Measurements from ENCODE around the gene NUFIP1. TPM values are rescaled to one million over a fixed set of nuclear protein-coding genes. Genes with fewer than 3 reads are reported as not detected.

Gene NUFIP1
- total RNA-seq, 1 experiment from 2014 or later = 12.2 TPM

DNA sequence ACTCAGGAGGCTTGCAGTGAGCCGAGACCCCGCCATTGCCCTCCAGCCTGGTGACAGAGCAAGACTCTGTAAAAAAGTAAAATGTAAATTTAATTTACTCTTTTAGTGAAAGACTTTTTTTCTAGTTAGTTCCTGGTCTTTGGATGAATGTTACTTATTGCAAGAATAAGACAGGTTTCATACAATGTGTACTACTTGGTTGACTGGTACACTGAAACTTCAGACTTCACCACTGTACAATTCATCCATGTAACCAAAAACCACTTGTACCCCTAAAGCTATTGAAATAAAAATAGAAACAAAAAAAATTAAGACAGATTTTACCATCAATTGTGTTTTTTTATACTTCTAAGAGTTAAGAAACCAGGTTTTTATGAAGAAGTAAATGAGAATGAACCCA, 35.6 kb upstream of the NUFIP1 start:
- intact Hi-C loops (cut with micrococcal nuclease) = no loop called here
- Histone ChIP-seq H3K27me3 (ENCODE audit: insufficient read depth, low read length) (no peaks in the 10 kb centered on the region), H3K27ac (ENCODE audit: low read depth, low read length) (no peak overlapping the region), H3K79me2 (ENCODE audit: insufficient read depth, low read length) (no peaks in the 10 kb centered on the region), H3K4me3 (replicated peaks in 1 of 2; ENCODE audit: low read depth in 1 of 2, low read length in 2 of 2) (no peak overlapping the region), H3K9me2 (ENCODE audit: insufficient read depth) (no peaks in the 10 kb centered on the region), H3K9ac (ENCODE audit: low read length) (no peak overlapping the region), H3K9me3 (ENCODE audit: control insufficient read depth in 1 of 2, insufficient read depth in 1 of 2, low read depth in 1 of 2, low read length in 2 of 2) (no peaks in the 10 kb centered on the region), H4K20me1 (ENCODE audit: insufficient read depth) (no peaks in the 10 kb centered on the region), H3K4me1 (ENCODE audit: control insufficient read depth in 1 of 2, insufficient read depth in 2 of 2, low read length in 2 of 2) (no peaks in the 10 kb centered on the region), H3K4me2 (ENCODE audit: low read length) (no peak overlapping the region), H2AFZ (ENCODE audit: low read depth, low read length, poor library complexity, severe bottlenecking) (no peak overlapping the region), H3K36me3 (ENCODE audit: control insufficient read depth in 1 of 2, insufficient read depth in 2 of 2, low read length in 2 of 2) (peaks cover 0 to 14% of the 10 kb centered on the region in 2 experiments; a peak in 2 of 4 replicates)
- ChIA-PET POLR2A (no interaction called here), CTCF (no interaction called here), RAD21 (ENCODE audit: low non-redundant PET in 1 of 2, low total read pairs in 2 of 2, uncharacterized antibody in 2 of 2, unreplicated experiment in 2 of 2) (no interaction called here)
- TF ChIP-seq SRF (IDR thresholded peaks at IDR 0.05; ENCODE audit: low read depth) (no peak), ZNF274 (IDR thresholded peaks at IDR 0.05; ENCODE audit: low read depth, low read length) (no peak), RAD21 (IDR thresholded peaks at IDR 0.05; ENCODE audit: low read depth) (no peak), EZH2 (IDR thresholded peaks at IDR 0.05) (no peak), TCF7L2 (IDR thresholded peaks at IDR 0.05; ENCODE audit: borderline replicate concordance, extremely low read depth, insufficient read depth, insufficient read length) (no peak), EZH2phosphoT487 (IDR thresholded peaks at IDR 0.05; ENCODE audit: borderline replicate concordance) (no peak), SIN3A (IDR thresholded peaks at IDR 0.05; ENCODE audit: low read depth) (no peak), POLR2AphosphoS5 (IDR thresholded peaks at IDR 0.05; ENCODE audit: low read depth, low read length) (no peak), YY1 (IDR thresholded peaks at IDR 0.05; ENCODE audit: extremely low read depth, insufficient replicate concordance, low read depth, low read length) (no peak), ATF3 (IDR thresholded peaks at IDR 0.05) (no peak), CEBPB (IDR thresholded peaks at IDR 0.05; ENCODE audit: low read depth) (no peak), CBX3 (IDR thresholded peaks at IDR 0.05; ENCODE audit: low read depth) (no peak), REST (IDR thresholded peaks at IDR 0.05; ENCODE audit: low read depth) (no peak)
- TF ChIP-seq, protein P1, sequence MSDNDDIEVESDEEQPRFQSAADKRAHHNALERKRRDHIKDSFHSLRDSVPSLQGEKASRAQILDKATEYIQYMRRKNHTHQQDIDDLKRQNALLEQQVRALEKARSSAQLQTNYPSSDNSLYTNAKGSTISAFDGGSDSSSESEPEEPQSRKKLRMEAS (IDR thresholded peaks at IDR 0.05) = no peak
- TF ChIP-seq, protein P2, sequence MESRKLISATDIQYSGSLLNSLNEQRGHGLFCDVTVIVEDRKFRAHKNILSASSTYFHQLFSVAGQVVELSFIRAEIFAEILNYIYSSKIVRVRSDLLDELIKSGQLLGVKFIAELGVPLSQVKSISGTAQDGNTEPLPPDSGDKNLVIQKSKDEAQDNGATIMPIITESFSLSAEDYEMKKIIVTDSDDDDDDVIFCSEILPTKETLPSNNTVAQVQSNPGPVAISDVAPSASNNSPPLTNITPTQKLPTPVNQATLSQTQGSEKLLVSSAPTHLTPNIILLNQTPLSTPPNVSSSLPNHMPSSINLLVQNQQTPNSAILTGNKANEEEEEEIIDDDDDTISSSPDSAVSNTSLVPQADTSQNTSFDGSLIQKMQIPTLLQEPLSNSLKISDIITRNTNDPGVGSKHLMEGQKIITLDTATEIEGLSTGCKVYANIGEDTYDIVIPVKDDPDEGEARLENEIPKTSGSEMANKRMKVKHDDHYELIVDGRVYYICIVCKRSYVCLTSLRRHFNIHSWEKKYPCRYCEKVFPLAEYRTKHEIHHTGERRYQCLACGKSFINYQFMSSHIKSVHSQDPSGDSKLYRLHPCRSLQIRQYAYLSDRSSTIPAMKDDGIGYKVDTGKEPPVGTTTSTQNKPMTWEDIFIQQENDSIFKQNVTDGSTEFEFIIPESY (IDR thresholded peaks at IDR 0.05; ENCODE audit: extremely low read depth, insufficient replicate concordance, low read length) = no peak
- no TSS peak for BruUV-seq (replicated peaks)
- no peak for ATAC-seq
- DNase-seq (ENCODE audit: low read depth, low spot score) = no peak

All from HCT116 (cell line).